Stimulated activated CD4-positive, alpha-beta T cell treated with anti-CD3 and anti-CD28 coated beads, Interleukin-1b, Interleukin-23, amount 100 ng/mL, for 48 hours (primary cell): Measurements from ENCODE around the gene ACE.

Source experiments
- DNase-seq: peaks from one replicate; pipeline ENCODE4 v3.0.0-alpha.2; 2020

The ACE gene

DNA sequence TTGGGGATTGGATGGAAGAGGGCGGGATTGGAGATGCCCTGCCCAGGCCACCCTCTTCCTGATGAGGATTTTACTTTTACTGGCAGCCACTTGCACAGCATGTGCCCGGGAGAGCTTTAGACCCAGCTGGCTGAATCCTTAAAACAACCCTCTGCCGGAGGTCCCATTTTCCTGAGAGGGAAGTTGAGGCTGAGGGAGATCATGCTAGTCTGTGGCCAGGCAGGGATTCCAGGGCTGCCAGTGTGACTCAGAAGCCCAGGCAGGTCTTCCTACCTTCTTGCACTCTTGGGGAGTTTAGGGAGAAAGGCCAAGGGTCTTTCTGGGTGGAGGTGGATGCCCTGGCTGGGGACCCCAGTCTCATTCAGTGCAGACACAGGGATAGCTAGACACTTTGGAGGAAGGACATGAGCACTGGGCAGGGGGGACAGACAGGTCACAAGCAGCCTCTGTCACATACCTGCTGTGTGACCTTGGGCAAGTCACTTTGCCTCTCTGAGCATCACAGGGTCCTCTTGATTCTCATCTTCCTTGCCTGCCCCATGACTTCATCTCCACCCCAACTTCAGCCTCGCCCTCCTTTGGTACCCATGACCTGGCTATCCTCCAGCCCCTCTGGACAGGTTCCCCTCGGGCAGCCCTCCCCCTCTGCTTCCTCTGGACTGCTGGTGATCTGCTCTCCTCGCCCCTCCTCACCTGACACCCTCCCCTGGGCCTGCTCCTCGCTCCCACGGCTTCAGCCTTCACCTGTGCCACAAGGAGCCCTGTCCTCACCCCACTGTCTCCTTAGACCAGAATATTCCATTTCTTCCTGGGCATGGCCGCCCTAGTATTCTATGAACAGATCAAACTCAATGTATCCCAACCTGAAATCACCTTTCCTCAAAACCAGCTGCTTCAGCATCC lies 62.1 kb downstream of the ACE start:
- DNase-seq = no peak

DNA sequence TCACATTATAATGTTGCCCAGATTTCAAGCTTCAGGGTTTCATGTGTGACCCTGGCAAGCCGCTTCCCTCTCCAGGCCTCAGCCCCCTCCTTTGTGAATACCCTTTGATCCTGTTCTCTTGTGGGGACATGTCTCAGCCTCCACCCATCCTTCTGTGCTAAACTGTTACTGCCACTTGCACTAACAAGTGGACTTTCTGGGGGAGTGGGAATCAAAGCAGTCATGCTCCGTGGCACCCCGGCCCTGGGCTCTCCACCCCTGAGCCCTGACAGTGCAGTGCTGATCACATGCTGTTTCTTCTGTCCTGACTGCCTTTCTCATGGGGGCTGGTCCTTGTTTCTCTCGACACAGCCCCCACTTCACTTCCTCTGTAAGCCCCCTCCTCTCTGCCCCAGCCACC lies 63.7 kb downstream of the ACE start:
- DNase-seq = no peak

DNA sequence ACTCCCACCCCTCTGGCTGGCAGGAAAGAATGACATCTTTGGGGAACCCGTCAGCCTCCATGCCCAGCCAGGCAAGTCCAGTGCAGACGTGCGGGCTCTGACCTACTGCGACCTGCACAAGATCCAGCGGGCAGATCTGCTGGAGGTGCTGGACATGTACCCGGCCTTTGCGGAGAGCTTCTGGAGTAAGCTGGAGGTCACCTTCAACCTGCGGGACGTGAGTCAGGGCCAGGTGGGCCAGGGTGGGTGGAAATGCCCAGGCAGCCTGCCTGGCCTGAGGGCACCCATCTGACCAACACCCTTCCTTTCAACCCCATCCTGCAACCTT lies 65.3 kb downstream of the ACE start:
- no peak for DNase-seq

DNA sequence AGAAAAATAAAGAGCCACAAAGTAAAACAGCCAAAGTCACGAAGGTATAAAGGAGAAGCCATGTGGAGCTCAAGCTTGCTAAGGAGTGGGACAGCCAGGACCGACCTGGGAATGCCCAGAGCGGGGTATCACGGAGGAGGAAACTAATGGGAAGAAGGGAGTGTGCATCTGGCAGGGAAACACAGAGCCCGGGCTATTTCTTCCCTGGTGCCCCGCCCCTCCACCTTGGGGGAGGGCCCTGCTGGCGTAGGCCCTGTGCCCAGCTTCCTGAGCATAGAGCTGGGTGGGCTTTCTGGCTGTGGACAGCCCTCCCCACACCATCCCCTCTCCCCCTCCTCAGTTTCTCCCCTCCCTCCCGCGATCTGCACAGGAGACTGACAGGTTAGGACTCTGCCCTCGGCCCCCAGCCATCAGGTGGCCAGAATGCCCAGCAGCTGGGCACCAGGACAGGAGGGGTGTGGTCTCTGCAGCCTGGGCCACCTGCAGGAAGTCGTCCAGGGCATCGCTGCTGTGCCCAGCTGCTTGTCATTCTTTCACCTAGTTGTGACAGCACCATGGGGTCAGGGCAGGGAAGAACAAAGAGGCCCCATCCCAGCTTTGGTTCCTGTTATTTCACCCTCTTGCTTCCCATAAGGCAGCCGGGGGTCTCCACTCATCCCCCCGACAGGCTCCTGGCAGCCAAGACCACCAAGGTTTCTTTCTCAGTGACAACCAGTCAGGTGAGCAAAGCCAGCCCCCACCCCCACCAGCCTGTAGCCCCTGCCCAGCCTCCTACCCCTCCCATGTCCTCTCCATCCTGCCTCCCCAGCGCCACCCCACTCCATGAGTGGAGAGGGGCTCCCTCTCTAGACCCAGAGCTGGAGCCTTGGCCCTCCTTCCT lies 66.3 kb downstream of the ACE start:
- DNase-seq = no peak

DNA sequence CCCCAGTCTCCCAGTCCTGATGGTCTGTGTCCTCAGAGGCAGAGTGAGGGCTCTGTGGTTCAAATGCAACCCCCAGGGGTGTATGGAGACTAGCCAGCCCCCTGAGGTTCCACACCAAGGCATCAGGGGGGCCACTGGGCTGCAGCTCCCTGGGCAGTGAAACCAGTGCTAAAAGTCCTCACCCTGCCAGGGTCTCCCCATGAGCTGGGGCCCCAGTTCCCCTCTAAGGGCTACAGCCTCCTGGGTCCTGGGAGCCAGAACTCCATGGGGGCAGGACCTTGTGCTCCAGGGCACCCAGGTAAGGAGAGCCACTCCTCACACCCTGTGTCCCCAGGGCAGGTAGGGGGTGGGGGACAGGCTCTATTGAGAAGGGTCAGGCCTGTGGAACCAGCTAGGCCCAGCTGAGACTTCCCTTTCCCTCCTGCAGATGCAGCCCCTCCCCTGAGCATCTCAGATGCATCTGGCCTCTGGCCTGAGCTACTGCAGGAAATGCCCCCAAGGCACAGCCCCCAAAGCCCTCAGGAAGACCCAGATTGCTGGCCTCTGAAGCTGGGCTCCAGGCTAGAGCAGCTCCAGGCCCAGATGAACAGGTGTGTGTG lies 67.1 kb downstream of the ACE start:
- DNase-seq = no peak

DNA sequence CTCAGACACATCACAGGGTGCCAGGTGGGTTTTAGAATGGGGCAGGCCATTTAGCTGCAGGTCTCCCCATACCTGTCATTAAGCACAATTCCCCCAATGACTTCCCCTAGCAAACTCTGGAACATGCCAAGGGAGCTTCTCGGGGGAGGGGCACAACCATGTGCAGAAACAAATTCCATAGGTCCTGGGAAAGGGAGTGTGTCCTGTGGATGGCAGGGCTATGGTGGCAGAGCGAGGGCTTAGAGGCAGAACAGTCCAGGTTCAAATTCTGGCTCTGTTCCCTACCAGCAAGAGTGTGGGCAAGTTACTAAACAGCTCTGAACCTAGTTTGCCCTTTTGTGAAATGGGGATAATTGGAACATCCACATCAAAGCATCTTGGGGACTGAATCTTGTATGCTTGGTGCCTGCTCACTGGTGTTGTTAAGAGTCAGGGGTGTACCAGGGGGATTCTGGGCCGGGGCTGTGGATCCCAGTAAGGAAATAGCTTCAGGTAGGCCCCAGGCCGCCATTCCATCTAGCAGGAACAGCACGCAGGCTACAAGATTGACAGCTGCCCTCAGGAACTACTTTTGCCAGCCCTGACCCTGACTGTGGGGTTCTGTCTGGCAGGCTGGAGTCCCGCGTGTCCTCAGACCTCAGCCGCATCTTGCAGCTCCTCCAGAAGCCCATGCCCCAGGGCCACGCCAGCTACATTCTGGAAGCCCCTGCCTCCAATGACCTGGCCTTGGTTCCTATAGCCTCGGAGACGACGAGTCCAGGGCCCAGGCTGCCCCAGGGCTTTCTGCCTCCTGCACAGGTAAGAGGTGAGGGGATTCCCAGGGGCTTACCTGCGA lies 67.8 kb downstream of the ACE start:
- DNase-seq = no peak

DNA sequence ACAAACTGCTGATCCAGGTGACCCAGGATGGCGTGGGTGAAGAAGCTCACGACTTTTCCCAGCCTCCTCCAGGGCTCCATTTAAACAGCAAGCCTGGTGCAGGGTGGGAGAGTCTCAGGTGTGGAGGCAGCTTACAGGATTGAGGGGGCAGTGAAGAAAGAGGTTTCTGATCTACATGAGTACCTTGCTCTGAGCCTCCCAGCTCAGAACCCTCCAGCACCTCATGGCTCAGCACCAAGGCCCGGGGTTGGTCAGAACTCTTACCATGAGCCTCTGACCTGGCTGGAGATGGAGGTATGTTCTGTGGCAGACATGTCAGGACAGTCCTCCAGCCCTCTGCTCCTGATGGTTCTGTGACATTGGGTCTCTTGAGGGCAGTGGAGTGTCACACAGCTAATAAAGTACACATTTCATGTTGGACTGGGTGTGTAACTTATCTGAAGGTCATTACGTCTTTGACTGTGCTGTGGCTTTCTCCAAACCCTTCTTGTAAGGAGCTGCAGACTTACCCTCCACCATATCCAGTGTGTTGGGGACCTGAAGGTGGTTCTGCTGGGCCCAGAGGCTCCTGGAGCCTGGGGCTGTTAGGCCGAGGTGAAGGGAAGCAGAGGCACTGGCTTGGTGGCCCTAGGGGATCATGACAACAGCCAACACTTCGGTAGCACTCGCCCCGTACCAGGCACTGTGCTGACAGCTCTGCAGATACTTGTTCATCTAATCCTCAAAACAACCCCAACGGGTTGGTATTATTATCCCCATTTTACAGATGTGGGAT lies 69.6 kb downstream of the ACE start:
- DNase-seq = no peak

DNA sequence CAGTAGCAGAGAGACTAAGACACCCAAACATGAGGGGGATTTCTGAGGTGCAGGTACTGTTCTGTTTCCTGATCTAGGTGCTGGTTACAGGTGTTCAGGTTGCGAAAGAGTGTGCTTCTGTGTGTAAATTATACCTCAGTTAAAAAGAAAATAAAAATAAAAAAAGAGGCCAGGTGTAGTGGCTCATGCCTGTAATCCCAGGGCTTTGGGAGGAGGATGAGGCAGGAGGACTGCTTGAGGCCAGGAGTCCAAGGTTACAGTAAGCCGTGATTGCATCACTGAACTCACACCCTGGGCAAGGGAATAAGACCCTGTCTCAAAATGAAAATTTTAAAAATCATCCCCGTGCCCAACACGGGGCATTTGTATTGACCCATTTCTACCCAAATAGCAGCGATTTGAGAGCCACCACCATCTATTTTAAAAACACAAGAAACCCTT lies 70.2 kb downstream of the ACE start:
- DNase-seq = no peak
